GM12891 (cell line): Measurements from ENCODE around the gene GLOD5.

Experiments
- DNase-seq: peaks from one replicate; pipeline ENCODE4 v3.0.0; 2011; ENCODE audit warnings: low spot score; ENCODE audit not compliant: insufficient read length
- FAIRE-seq: peaks from 2 replicates; lab custom pipeline; 2011; peaks lifted over from hg19 to GRCh38; lab: Jason Lieb, UNC
- PAX5 ChIP-seq: IDR thresholded peaks from 2 replicates; pipeline ENCODE4 v1.6.1; 2011; ENCODE audit warnings: low read length, moderate library complexity, mild to moderate bottlenecking; ENCODE audit not compliant: insufficient read depth, severe bottlenecking
- POLR2A ChIP-seq: IDR thresholded peaks from 2 replicates; pipeline ENCODE4 v1.6.1; 2011; ENCODE audit warnings: low read depth, low read length, control low read depth
- POLR2AphosphoS5 ChIP-seq: IDR thresholded peaks from 2 replicates; pipeline ENCODE4 v1.6.1; 2011; ENCODE audit warnings: low read depth, low read length, control low read depth
- POU2F2 ChIP-seq: IDR thresholded peaks from 2 replicates; pipeline ENCODE4 v1.6.1; 2011; ENCODE audit warnings: low read depth, mild to moderate bottlenecking, control low read depth, low read length, moderate library complexity
- SPI1 ChIP-seq: IDR thresholded peaks from 2 replicates; pipeline ENCODE4 v1.6.1; 2011; ENCODE audit warnings: low read depth, low read length, control low read depth
- TAF1 ChIP-seq: IDR thresholded peaks from 2 replicates; pipeline ENCODE4 v1.6.1; 2011; ENCODE audit warnings: low read depth, low read length, control low read depth

The GLOD5 gene

DNA sequence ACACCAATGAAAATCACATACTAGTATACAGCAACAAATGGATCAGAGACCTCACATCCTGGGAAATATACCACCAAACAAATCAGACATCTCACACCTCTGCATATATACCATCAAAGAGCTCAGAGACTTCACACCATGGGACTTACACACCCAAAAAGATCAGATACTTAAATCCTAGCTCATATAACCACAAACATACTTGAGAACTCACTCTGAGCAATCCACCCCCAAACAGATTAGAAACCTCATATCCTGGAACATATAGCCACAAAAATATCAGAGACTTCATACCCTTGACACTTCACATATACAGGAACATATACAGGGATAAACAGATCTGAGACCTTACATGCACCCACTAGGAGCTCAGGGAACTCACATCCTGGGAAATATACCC lies 32.9 kb upstream of the GLOD5 start:
- no peak for TF ChIP-seq POU2F2
- FAIRE-seq: peak; percentile 66
- no peak for DNase-seq

DNA sequence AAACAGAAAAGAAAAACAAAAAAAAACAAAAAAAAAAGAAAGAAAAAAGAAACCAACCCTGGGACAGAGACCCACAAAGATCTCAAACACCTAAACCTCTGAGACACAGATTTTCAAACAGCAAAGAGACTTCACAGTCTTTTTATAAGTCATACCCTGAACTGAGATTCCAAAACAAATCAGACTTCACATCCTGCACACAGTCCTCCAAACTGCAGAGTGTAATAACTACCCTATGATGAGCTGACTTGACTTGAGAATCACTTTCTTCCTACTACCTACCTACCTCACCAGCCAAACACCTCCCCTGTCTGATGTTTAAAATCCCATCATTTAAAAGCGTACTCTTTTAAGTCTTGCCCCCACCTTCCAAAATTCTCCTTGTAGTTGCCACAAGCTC lies 25.2 kb upstream of the GLOD5 start:
- FAIRE-seq: no peak
- DNase-seq: no peak
- TF ChIP-seq POLR2A (no peak), TAF1 (no peak), SPI1 (no peak), PAX5 (no peak), POLR2AphosphoS5 (no peak), POU2F2 (no peak)

DNA sequence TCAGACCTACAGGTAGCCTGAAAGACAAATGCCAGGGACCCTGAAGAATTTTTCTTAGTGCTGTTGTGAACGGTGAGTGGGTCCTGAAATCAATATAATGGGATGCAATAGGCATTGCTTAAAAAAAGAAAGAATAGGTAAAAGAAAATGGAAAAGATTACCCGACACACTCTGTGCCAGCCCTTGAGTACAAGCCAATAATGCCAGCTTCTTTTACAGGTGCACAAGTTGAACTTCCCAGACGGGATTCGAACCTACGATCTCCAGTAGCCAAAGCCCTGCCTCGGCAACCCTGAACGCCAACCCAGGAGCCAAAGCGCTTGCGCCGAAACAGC lies 24.7 kb upstream of the GLOD5 start:
- FAIRE-seq (no peak), DNase-seq (no peak)
- TF ChIP-seq POLR2AphosphoS5 (no peak), POU2F2 (no peak), PAX5 (no peak), SPI1 (no peak), TAF1 (no peak), POLR2A (no peak)

DNA sequence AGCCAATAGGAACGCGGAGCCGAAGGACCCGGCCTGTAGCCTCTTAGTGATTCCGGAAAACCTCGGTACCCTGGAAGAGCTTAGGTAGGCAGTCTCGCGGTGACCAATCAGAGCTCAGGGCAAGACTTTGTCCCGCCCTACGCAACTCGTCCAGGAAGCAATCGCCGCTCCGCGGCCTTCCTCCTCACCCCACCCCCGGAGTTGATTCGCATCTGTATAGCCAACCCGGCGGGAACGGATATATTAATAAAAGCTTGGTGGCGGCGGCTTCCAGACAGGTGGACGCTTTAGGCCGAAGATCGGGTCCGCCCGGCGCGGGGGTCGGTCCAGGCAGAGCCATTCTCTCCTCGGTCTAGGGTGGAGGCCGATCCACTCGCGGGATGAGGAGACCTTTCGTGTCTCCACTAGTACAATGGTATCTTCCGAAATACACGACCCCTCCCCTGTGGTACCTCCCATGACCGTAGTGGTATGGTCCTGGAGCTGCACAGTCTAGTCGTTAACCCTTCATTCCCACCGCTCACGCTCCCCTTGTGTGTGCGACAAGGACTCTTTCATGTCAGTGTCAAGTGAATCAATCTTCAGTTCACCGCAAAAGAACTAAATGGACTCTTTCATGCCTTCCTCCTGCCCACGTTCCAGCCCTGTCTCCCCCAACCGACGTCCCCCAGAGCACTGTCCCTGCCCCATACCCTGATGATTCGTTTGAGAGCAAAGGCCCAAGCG lies 24.2 kb upstream of the GLOD5 start:
- FAIRE-seq (peak; percentile 97), DNase-seq (peak; percentile 64)
- peak; percentile 82 for TF ChIP-seq POLR2A
- no peak for TF ChIP-seq POU2F2
- TF ChIP-seq POLR2AphosphoS5: peak; percentile 86
- TF ChIP-seq TAF1: 0 out of 2 replicates have a peak, but pooled peaks have one; percentile 8
- no peak for TF ChIP-seq PAX5

DNA sequence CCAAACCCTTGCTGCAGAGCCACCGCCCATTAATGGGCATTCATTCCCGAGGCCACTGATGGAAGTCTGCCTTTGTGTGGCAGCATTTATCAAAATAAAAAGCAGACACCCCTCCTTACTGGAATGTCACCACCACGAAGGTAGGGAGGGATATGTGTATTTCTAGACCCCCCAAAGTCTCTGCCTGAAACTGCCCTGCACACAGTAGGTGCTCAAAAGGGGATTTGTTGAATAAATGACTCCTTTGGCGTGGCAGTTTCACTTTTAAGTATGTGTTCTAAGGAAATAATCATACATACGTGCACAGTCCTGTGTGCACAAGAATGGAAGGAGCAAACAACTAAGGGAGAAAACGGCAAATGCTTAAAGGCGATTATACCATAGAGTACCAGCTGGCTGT lies 23.6 kb upstream of the GLOD5 start:
- FAIRE-seq: no peak
- no peak for DNase-seq
- TF ChIP-seq POLR2A (no peak), PAX5 (no peak), TAF1 (no peak), POU2F2 (no peak), SPI1 (no peak), POLR2AphosphoS5 (no peak)

DNA sequence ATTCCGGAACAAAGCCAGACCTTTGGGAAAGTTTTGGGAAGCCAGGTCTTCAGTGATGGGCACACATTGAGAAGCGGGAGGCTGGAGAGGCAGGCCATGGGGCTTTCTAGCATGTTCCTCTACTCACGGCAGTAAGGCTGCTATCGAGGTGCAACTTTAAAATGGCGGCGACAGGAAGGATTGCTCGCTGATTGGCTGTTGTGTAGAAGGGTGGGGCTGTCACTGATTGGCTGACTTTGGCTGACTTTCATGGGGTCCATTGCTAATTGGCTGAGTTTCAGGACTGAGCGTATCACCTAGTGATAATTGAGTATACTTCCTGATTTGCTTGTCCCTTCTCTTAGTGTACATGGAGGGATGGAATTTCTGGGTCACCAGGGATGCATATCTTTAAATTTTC lies 19.7 kb upstream of the GLOD5 start:
- no peak for FAIRE-seq
- no peak for DNase-seq
- TF ChIP-seq PAX5: no peak
- TF ChIP-seq POLR2A: no peak
- no peak for TF ChIP-seq TAF1
- TF ChIP-seq POLR2AphosphoS5: no peak
- TF ChIP-seq POU2F2: no peak
- no peak for TF ChIP-seq SPI1

DNA sequence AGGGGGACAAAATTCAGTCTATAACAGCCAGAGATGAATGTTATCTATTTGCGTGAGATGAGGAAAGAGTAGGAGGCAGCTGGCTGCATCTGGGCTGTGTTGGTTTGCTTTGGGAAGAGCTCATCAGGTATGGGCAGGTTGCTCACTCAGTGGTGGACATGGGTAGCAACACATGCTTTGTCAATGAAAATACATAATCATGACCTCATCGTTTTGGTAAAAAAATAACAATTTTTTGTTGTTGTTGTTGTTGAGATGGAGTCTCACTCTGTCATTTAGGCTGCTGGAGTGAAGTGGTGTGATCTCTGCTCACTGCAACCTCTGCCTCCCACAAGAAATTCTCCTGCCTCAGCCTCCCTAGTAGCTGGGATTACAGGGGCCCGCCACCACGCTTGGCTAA lies 16.3 kb upstream of the GLOD5 start:
- no peak for DNase-seq
- peak; percentile 35 for FAIRE-seq
- TF ChIP-seq TAF1 (no peak), POLR2AphosphoS5 (no peak), PAX5 (no peak), POU2F2 (no peak), POLR2A (no peak), SPI1 (no peak)

DNA sequence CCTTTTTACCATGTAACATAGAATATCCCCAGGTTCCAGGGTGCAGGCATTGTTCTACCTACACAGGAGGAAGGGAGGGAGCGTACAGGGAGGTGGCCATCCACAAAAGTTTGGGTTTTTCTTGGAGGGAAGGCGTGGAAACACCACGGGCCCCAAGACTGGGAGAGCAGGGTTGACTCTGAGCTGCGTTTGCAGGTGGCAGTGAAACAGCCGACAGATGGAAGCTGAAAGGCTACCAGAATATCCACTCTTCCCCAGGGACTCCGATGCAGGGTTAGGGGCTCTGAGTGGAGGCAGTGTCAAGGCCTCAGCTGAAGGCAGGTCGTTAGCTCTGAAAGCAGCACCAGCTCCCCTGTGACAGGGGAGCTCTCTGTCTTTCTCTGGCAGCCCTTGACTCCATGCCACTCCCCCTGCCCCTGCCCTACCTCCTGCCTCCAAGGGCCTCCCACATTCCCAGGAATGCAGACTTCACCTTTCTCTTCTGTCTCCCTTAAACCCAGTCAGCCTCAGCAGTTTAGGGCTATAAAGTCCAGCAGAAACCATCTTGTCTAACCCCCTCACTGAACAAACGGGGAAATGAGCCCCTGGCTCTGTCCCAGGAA lies 14.0 kb upstream of the GLOD5 start:
- FAIRE-seq: no peak
- DNase-seq: no peak
- TF ChIP-seq SPI1 (no peak), TAF1 (no peak), POU2F2 (no peak), POLR2AphosphoS5 (no peak), POLR2A (no peak), PAX5 (no peak)

DNA sequence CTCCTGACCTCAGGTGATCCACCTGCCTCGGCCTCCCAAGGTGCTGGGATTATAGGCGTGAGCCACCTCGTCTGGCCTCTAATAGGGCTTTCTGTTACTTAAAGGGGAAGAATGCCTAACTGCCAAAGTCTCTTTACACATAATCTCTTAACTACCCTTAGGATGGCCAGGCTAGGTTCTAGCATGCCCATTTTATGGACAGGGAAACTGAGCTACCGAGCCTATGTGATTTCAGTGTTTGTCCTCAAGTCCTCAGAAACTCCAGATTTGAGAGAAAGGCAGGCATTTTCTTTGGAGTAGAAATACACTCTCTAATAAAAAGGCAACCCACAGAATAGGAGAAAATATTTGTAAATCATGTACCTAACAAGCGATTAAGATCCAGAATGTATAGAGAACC lies 12.4 kb upstream of the GLOD5 start:
- FAIRE-seq: no peak
- no peak for DNase-seq
- TF ChIP-seq SPI1 (no peak), TAF1 (no peak), PAX5 (no peak), POLR2A (no peak), POLR2AphosphoS5 (no peak), POU2F2 (no peak)

DNA sequence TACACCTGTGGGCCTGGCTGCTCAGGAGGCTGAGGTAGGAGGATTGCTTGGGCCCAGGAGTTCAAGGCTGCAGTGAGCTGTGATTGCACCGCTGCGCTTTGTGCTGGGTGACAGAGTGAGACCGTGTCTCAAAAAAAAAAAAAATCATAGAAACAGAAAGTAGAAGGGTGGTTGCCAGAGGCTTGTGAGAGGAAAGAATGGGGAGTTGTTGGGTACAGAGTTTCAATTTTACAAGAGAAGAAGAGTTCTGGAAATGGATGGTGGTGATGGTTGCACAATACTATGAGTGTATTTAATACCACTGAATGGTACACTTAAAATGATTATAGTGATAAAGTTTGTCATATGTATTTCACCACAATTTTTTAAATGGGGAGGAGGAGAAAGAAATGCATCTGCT lies 10.2 kb upstream of the GLOD5 start:
- TF ChIP-seq SPI1: no peak
- no peak for TF ChIP-seq TAF1
- TF ChIP-seq POU2F2: no peak
- no peak for TF ChIP-seq PAX5
- no peak for TF ChIP-seq POLR2A
- TF ChIP-seq POLR2AphosphoS5: no peak
- DNase-seq (no peak), FAIRE-seq (no peak)
